GM12891 (cell line): ENCODE results near the gene CRIM1.

Experiments used
- DNase-seq: peaks from one replicate; pipeline ENCODE4 v3.0.0; 2011; ENCODE audit warnings: low spot score; ENCODE audit not compliant: insufficient read length
- FAIRE-seq: peaks from 2 replicates; lab custom pipeline; 2011; peaks lifted over from hg19 to GRCh38; lab: Jason Lieb, UNC
- PAX5 ChIP-seq: IDR thresholded peaks from 2 replicates; pipeline ENCODE4 v1.6.1; 2011; ENCODE audit warnings: low read length, moderate library complexity, mild to moderate bottlenecking; ENCODE audit not compliant: insufficient read depth, severe bottlenecking
- POLR2A ChIP-seq: IDR thresholded peaks from 2 replicates; pipeline ENCODE4 v1.6.1; 2011; ENCODE audit warnings: low read depth, low read length, control low read depth
- POLR2AphosphoS5 ChIP-seq: IDR thresholded peaks from 2 replicates; pipeline ENCODE4 v1.6.1; 2011; ENCODE audit warnings: low read depth, low read length, control low read depth
- POU2F2 ChIP-seq: IDR thresholded peaks from 2 replicates; pipeline ENCODE4 v1.6.1; 2011; ENCODE audit warnings: low read depth, mild to moderate bottlenecking, control low read depth, low read length, moderate library complexity
- SPI1 ChIP-seq: IDR thresholded peaks from 2 replicates; pipeline ENCODE4 v1.6.1; 2011; ENCODE audit warnings: low read depth, low read length, control low read depth
- TAF1 ChIP-seq: IDR thresholded peaks from 2 replicates; pipeline ENCODE4 v1.6.1; 2011; ENCODE audit warnings: low read depth, low read length, control low read depth

Gene CRIM1

DNA sequence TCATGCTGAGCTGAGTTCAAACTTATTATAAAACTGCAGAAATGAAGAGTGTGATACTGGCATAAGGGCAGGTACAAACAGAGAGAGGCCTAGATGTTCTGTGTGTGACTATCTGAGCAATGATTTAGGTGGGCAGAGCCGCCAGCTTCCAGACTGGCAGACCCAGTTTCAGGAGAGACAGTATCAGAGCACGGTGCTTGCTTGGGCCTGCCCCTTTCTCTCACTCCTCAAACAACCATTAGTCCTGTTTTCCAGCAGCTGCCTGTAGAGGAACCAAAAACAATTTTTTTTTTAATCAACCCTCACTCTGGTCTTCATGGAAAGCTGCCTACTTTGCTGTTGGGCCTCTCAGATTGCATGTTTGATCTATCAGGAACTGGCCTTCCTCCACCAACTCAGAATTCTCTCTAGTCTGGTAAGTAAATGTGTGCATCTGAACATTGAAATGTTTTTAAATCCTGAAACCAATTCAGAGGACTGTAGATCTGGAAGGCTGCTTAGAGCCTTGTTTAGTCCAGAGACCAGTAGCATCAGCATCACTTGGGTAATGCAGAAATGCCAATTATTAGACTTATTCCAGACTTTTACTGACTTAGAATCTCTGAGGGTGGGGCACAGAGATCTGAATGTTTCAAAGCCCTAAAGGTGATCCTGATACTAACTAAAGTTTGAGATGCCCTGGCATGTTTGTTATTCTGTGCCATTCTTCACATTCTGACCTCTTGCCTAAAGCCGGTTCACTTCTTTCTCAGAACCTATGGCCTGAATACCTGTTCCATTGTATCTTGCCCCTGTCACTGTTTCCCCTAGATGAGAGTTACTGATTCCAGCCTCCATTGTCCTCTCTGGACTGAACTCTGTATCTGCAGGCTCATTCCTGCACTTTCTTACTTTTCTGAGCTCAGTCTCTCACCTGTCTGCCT lies 24.8 kb upstream of the CRIM1 start:
- TF ChIP-seq POU2F2 (no peak), PAX5 (no peak), SPI1 (no peak), POLR2AphosphoS5 (no peak), POLR2A (no peak), TAF1 (no peak)
- FAIRE-seq (no peak), DNase-seq (no peak)

DNA sequence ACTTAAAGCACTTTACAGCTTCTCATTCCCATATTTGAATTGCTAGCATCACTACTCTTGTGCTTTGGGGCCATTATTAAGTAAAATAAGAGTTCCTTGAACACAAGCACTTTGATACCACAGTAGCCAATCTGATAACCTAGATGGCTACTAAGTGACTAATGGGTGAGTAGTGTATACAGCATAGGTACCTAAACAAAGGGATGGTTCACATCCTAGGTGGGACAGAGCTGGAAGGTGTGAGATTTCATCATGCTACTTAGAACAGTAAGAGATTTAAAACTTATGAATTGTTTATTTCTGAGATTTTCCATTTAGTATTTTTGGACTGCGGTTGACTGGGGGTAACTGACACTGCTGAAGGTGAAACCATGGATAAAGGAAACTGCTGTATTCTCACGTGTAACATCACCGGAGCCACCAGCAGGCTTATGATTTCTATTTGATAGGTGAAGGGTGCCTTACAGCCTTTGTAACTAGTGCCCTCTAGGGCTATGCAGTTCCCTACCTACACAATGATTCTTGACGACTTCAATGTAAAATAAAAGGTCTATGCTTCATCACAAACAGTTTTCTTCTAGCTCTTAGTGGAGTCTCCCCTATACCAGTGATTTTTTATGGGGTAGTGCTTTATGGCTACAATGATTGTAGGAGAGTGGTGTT lies 22.1 kb upstream of the CRIM1 start:
- TF ChIP-seq TAF1 = no peak
- DNase-seq (no peak), FAIRE-seq (no peak)

DNA sequence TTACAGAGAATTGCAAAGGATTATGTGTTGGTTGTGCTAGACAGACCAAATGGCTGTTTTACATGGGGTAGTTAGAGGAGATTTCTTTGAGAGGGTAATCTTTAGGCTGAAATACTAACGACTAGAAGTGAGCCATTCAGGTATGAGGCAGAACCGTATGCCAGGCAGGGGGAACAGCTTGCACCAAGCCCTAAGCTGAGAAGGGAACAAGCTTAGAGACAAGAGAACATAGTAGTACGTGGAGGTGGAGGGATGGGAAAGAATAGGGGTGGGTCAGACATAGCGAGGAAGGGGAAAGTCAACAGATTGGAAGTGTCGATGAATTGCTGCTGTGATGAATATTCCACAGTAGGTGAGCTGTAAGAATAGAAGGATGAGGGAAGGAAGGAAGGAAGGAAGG lies 20.0 kb upstream of the CRIM1 start:
- TF ChIP-seq SPI1 = no peak
- no peak for TF ChIP-seq TAF1
- TF ChIP-seq POLR2AphosphoS5 = no peak
- no peak for TF ChIP-seq POU2F2
- TF ChIP-seq POLR2A = no peak
- TF ChIP-seq PAX5 = no peak
- no peak for FAIRE-seq
- no peak for DNase-seq

DNA sequence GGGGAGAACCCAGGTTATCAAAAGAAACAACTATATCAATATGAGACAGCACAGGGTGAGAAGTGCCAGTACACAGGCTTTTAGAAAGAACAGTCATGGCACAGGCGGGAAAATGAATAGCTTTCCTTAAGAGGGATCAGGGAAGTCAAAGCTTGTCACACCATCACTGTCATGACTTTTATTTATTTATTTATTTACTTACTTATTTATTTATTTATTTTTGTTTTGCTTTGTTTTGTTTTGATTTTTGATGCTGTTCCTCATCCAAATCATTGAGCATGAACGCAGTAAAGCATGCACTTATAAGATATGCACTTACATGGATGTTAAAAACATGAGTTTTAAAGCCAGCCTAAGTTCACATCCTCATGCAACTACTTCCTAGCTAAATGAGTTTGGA lies 19.3 kb upstream of the CRIM1 start:
- FAIRE-seq (no peak), DNase-seq (no peak)
- TF ChIP-seq TAF1 = no peak
- no peak for TF ChIP-seq POU2F2
- no peak for TF ChIP-seq PAX5
- TF ChIP-seq POLR2AphosphoS5 = no peak
- TF ChIP-seq POLR2A = no peak
- no peak for TF ChIP-seq SPI1

DNA sequence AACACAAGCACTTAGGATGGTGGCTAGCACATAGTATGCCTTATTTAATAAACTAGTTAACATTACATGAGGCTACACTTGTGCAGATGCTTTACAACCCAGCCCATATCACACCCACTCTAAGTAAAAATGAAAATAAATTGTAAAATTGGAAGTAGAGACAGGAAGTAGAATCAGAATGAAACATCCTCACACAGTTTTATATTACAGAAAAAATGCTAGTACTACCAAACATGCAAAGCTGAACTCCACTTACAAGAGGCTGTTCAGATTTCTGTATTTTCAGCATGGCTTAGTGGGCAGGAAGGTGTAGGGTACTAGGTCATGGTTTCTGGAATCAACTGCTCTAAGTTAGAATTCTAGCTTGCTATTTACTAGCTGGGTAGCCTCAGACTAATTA lies 18.2 kb upstream of the CRIM1 start:
- FAIRE-seq (no peak), DNase-seq (no peak)
- TF ChIP-seq PAX5 (no peak), TAF1 (no peak), SPI1 (no peak), POU2F2 (no peak), POLR2AphosphoS5 (no peak), POLR2A (no peak)

DNA sequence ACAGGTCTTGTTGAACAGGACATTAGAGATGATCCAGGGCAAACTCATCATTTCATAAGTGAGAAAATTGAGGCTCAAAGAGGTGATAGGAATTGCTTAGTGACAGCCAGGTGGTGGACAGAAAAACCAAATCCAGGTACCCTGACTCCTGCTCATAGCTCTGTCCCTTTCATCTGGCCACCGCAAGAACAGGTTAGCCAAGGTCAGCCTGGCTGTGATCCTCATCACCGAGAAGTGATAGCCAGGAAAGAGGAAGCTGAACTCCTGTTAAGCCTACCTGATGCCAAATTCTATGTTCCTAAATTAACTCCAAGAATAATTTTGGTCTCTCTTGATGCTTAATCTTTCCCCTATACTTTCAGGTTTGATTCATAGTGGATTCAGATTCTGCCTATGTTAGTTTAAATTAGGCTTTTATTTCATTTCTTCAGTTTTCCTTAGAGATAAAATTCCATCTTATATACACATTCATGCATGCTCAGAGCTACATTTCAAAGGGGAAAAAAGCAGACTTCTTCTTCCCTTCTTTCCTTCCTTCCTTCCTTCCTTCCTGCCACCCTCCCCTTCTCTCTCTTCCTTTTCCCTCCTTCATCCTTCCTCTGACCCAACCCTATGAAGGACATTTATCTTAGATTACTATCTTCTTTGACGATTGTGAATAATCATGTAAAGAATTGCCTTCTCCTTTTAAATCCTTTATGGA lies 17.3 kb upstream of the CRIM1 start:
- FAIRE-seq (no peak), DNase-seq (no peak)
- TF ChIP-seq SPI1 = no peak

DNA sequence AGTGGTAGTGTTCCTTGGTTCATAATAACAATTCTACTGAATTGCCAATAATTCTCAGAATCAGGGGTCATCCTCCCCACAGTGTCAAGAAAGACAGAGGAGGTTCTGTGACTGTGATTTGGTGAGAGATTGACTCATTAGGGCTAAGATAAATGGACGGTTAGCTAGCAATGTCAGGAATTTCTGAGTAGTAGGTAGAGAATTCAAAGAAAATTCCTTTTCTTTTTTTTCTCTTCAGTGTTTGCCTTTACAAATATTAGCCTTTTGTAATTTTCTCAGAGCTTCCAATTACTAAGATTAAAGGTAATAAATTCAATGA lies 16.8 kb upstream of the CRIM1 start:
- no peak for TF ChIP-seq POLR2A
- FAIRE-seq (no peak), DNase-seq (no peak)

DNA sequence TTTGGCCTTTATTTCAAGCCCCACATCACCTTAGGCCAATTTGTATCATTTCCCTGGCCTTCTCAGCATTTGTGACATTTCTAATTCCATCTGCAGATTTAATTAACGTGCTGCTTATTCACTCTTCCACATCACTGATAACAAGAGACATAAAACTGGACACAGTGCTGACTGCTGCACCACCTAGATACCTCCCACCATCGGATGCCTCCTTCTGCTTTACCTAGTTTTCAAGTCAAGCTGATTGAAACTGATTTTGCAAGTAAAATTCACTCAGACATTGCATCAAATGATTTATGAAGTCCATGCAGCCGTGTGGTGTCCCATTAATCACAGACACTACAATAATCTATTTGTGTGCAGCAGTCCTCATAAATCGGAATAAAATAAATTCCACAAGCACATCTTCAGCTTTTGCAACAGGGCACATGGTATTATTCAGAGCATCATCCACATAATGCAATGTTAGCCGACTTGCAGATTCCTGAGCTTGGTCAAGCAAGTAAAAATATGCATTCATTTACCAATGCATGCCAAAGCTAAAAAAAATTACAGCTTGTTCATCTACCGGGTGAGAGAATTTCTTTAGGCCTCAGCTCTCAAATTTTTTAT lies 15.9 kb upstream of the CRIM1 start:
- FAIRE-seq (no peak), DNase-seq (no peak)
- no peak for TF ChIP-seq POU2F2
- TF ChIP-seq SPI1 = no peak
- no peak for TF ChIP-seq POLR2AphosphoS5

DNA sequence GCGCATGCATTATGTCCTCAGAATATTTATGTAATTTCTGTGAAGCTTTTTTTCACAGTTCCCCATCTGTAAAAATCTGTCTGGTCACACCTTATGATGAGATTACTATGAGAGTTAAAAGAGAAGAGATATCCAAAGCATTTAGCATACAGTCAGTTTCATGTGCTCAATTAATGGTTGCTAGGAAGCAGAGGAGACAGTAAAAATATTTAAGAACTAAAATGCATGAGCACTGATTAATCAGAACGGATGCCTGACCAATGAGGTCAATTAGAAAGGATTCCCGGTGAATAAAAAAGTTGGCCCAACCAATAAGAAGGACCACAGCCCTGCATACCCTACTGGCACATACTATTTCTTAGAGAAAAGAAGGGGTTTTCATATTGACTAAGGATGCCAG lies 12.0 kb upstream of the CRIM1 start:
- no peak for TF ChIP-seq PAX5
- no peak for TF ChIP-seq POU2F2
- no peak for TF ChIP-seq TAF1
- no peak for TF ChIP-seq POLR2A
- no peak for TF ChIP-seq SPI1
- no peak for TF ChIP-seq POLR2AphosphoS5
- DNase-seq (no peak), FAIRE-seq (no peak)

DNA sequence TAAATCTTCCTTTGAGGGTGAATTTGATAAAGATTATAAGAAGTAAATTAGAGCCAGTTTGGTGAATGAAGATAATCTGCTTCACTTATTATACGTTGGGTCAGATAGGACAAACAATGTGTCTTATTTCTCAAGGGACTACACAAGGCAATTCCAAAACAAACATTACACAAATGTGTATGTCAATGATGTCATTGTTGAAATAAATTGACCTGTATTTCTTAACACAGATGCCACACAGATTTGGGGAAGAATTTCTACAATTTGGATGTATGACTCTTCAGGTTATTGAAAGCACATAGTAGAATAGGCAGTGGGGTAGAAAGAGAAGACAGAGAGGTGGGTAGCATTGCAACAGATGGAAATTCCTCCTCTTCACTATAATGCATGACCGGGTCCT lies 6.9 kb upstream of the CRIM1 start:
- FAIRE-seq (no peak), DNase-seq (no peak)
- TF ChIP-seq POLR2A (no peak), TAF1 (no peak), POU2F2 (no peak), SPI1 (no peak), POLR2AphosphoS5 (no peak), PAX5 (no peak)
